WI38 (cell line): ENCODE data around the gene HMOX1.

Experiments
- H3K4me3 ChIP-seq: 2 replicates; pipeline ENCODE4 v1.5.1; 2011; ENCODE audit warnings: low read depth, mild to moderate bottlenecking, control low read depth, low read length
- CTCF ChIP-seq: IDR thresholded peaks from 2 replicates; pipeline ENCODE4 v1.5.1; 2012; ENCODE audit warnings: low read depth, mild to moderate bottlenecking, control low read depth, low read length

Gene HMOX1

GRCh38 chr22:35430897-35431322, 50.0 kb downstream of the HMOX1 start:
- H3K4me3 ChIP-seq, result no peak overlapping the region
- TF ChIP-seq CTCF, result peak; percentile 97

DNA sequence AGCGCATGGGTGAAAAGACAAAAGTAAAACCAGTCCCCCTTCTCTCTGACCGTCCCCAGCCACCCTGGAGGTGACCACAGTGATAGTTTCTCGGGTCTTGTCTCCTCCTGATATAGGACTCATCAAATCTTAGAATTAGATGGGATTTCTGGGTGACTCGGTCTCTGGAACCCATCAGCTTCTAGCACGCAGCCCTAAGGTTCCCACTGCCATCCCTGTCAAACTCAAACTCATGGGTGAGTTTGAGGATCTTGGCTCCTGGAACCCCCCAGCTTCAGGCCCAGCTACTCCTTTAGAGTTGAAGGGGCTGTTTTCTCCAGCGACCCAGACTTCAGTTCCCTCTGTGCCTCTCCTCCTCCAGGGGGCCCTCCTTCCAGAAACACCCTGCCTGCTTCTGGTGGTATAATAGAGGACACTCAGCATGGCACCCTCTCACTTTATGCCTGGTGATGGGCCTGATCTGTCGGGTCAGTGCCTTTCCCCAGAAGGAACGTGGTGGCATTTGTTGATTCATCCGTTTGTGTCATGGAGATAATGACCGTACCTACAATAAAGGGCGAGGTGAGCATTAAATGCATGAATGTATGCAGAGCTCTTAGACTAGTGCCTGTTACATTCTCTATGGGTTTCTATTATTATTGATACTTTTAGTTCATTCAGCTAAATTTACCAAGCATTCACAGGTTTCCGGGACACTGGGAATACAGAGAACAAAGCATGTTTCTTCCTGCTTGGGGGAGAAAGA, 50.8 kb downstream of the HMOX1 start:
- no peak overlapping the region for H3K4me3 ChIP-seq
- 0 out of 2 replicates have a peak, but pooled peaks have one; percentile 7 for TF ChIP-seq CTCF

- TF ChIP-seq CTCF, result no peak
- no peak overlapping the region for H3K4me3 ChIP-seq
Observed at GRCh38 chr22:35432228-35432905, 51.5 kb downstream of the HMOX1 start.

DNA sequence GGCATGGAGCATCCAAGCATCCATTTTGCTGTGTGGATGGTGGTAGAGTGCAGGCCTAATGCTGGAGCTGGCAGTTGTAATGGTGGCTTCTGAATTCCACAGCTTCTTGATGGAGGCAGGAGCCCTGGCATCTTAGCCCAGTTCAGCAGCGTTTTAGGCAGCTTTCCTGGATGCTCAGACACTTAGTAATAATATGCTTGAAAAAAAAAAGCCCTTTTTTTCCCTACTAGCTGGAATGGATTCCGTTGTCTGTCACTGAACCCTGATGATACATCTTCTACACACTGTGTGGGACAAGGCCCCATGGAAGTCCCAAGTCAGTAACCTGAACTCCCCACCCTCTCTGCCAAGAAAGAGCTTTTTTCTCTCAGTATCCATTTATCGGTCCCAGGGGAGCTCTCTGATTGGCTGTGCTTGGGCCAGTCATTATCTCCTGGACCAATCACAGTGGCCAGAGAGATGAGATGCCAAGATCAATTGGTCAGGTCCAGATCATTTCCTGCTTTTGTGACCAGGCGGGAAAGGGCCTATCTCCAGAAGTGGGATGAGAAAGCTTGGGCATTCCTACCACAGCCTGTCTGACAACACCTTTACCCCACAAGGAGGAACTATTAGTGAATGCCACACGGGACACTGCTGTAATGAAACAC, 53.3 kb downstream of the HMOX1 start:
- TF ChIP-seq CTCF, result no peak

DNA sequence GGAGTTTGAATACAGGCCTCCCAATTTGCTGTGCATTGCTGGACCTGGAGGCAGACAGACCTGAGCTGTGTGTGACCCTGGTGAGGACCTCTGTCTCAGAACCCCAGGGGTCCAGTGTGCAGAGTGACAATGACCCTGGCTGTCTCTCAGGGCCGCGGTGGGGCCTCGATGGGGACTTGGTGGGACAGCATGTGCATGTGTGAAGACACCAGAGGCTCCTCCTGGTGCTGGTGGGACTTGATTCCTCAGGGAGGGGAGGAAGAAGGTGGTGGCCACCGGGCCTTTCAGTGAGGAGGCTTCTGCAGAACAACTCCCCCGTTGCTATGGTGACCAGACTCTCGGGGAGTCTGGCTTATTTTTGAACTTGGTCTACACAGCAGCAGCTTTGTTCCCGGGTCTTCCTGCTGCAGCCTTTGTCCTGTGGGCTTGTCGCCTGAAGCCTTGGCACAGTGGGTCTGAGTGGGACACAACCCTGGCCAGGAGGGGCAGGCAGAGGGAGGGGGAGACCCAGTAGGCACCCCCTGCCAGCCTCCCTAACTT, 54.4 kb downstream of the HMOX1 start:
- TF ChIP-seq CTCF, result no peak
- no peak overlapping the region for H3K4me3 ChIP-seq

More for the DNA sequence above, 53.3 kb downstream of the HMOX1 start:
- no peak overlapping the region for H3K4me3 ChIP-seq

DNA sequence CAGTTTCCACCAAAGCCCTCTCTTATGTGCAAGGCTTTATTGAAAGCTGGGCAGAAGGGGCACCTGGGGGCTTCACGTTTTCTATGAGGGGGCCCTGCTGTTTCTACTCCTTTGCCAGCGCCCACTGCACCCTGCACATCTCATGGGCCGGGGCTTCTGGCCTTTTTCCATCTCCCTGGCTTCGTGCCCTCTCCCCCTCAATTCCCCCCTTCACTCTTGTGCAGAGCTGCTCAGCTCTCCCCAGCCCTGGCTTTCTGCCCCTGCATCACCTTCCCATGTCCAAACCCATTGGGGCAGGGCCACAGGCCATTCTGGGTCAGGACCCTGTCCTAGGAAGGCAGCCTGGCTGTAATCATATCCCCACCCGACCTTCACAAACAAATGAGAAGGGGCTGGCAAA, 55.5 kb downstream of the HMOX1 start:
- TF ChIP-seq CTCF, result no peak
- H3K4me3 ChIP-seq, result no peak overlapping the region
